GM13976 (cell line): ENCODE data around the gene FBP2.
"Not testable (repeated sequence)": the region's sequence is repeated elsewhere in the genome, so short reads cannot be mapped to it uniquely, and the experiment has no call there.

ENCODE experiments used
- DNase-seq: peaks from one replicate; pipeline ENCODE4 v3.0.0; 2012; ENCODE audit warnings: low spot score
- CTCF ChIP-seq: IDR thresholded peaks from 2 replicates; pipeline ENCODE4 v1.5.1; 2012; ENCODE audit warnings: borderline replicate concordance, mild to moderate bottlenecking; ENCODE audit not compliant: insufficient read depth; ENCODE audit errors: extremely low read depth, missing control alignments, control extremely low read depth
- in situ Hi-C: fragments of 300-500 bp; cut with MboI; formaldehyde crosslinking; loops from one replicate; pipeline ENCODE4 v1.12.0; 2022; ENCODE audit warnings: low sequenced_read_pairs, mixed read lengths, inconsistent platforms; ENCODE audit not compliant: unreplicated experiment

The FBP2 gene

DNA sequence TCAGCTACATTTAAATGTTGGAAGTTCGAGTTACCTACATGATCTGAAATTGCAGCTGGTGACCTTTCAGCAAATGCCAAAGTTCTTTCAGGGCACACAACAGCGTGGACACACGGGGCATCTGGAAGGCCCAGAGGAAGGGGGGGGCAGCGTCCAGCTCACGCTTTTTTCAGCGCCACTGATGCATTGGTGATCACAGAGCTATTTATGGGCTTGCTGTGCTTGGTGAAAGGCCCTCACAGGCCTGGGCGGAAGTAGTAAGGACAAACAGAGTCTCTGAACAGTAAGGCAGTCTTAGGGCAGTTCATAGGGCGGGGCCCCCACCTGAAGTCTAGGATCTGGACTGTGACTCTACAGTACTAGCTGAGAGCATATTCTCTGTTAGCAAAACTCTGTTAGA lies 6.6 kb upstream of the FBP2 start:
- in situ Hi-C loops = no loop called here
- no peak for DNase-seq
- no peak for TF ChIP-seq CTCF

- in situ Hi-C loops = no loop called here
- TF ChIP-seq CTCF = no peak
- no peak for DNase-seq
Observed at GRCh38 chr9:94599102-94599501, 5.5 kb upstream of the FBP2 start.

DNA sequence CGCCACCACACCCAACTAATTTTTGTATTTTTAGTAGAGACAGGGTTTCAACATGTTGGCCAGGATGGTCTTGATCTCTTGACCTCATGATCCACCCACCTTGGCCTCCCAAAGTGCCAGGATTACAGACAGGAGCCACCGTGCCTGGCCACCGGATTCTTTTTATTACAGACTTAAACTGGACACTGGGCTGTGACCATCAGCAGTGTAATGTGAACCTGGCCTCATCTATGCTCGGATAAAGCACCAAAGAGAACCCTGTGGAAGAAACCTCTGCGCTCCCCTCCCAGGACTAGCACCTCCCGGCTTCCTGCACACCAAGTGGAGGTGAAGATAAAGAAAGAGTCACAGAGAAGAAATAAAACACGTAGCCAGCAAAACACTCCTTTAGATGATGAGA lies 941 bp downstream of the FBP2 start:
- DNase-seq, in situ Hi-C loops: not testable (repeated sequence)

DNA sequence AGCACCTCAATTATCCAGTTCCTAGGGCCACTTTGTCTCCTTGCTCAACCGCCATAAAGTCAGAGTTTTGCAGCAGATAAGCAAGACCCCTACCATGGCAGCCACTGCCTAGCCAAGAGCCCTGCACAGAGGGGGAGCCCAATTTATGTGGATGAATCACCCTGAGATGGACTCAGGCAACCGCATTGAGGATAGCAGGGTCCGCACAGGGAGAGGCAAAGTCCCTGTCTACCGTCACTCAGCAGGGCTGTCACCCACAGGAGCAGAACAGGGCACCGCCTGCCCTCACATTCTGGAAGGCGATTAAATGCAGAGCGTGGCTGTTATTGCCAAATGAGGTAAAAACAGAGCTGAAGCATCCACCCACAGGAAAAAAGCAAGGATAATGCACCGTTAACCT lies 1.7 kb downstream of the FBP2 start:
- no peak for DNase-seq
- in situ Hi-C loops = no loop called here
- TF ChIP-seq CTCF = no peak

- DNase-seq, in situ Hi-C loops: not testable (repeated sequence)
Observed at GRCh38 chr9:94591046-94591545, 2.5 kb downstream of the FBP2 start.

DNA sequence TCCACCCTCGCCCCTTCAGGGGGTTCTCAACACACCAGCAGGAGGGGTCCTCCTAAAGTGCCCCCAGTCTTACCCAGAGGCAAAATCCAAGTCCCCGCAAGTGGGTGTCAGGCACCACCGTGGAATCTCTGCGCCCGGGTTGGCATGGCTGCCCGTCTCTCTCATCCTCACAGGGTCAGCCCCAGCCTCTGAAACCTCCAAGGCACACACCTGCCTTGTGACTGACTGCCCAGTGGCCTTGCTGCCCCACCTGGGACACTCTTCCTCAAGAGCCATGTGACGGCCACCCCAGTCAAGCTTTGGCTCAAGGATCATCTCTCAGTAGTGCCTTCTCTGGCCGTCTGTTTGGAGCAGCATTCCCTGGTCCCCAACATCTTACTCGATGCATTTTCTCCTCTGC lies 4.9 kb downstream of the FBP2 start:
- no peak for TF ChIP-seq CTCF
- no peak for DNase-seq
- in situ Hi-C loops = no loop called here

- no peak for DNase-seq
- TF ChIP-seq CTCF = no peak
- in situ Hi-C loops = no loop called here
Observed at GRCh38 chr9:94586814-94587213, 6.8 kb downstream of the FBP2 start.

DNA sequence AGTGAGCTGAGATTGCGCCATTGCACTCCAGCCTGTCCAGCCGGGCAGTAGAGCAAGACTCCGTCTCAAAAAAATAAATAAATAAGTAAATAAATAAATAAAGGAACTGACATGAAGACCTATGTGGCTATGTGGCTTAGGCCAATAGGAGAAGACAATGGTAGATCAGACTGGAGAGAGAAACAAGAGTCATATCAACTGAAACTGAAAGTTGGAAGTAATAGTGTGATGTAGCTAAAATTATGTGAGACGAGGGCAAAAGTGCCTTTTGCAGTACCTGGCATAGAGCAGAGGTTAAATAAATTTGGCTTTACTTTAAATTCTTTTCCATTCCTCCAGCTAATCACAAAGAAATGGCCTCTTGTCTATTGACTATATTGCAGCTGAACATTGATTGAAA lies 7.3 kb downstream of the FBP2 start:
- DNase-seq = no peak

More for the DNA sequence above, 7.3 kb downstream of the FBP2 start:
- in situ Hi-C loops = no loop called here
- TF ChIP-seq CTCF = no peak
